ENCODE results near the gene ZCCHC17.

GRCh38 chr1:31397360-31398095 lies 100.7 kb downstream of the ZCCHC17 start:
- no peak for TF ChIP-seq POLR2AphosphoS5 (IDR thresholded peaks at IDR 0.05; ENCODE audit: insufficient read depth, low read depth, low read length)
- no peak for TF ChIP-seq CTCF (IDR thresholded peaks at IDR 0.05; ENCODE audit: extremely low read depth in 1 of 2, insufficient read depth in 1 of 2, low read depth in 1 of 2, low read length in 2 of 2)
- no peak for TF ChIP-seq POLR2A (IDR thresholded peaks at IDR 0.05; ENCODE audit: low read depth, low read length)

Data from endothelial cell of umbilical vein (primary cell).